HG02610 (cell line): ENCODE data around the gene CCNK.

ENCODE experiments used
- ATAC-seq: cut with Tn5 transposase; IDR thresholded peaks from one replicate; pipeline ENCODE4 v1.9.1; 2021; ENCODE audit warnings: mild to moderate bottlenecking, moderate library complexity; ENCODE audit not compliant: unreplicated experiment

The CCNK gene

DNA sequence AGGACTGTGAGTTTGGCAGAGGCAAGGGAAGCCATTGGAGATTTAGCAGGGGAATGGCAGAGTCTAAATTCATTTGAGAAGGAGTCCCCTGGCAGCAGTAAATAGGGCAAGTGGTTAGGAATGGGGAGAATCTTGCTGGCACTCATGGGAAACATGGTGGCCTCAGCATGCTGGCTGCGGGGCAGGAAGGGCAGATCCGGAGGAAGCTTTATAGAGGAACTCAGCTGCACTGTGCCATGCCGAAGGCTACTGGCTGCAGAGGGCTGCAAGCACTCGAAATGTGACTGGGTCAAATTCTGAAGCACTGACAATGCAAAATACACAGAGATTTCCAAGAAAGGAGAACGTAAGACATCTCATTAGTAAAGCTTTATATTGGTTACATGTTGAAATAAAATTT lies 23.9 kb downstream of the CCNK start:
- ATAC-seq, result no peak

DNA sequence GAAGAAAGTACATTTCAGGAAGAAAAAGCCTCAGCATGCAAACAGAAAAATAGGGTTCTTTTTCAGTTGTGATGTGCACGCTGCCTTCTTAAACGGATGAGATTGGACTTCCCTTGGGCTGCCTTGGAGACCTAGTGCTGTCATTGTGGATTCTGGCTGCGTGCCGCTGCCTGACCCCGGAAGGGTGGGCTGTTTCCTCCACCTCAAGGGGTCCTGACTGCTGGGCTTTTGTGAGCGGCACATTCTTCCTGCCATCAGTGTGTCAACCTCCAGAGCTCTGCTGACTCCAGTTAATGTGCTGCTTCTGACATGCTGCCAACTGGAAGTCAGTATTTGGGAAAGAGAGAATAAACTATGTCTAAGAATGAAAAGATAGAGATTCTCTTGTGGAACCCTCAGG lies 25.1 kb downstream of the CCNK start:
- no peak for ATAC-seq

DNA sequence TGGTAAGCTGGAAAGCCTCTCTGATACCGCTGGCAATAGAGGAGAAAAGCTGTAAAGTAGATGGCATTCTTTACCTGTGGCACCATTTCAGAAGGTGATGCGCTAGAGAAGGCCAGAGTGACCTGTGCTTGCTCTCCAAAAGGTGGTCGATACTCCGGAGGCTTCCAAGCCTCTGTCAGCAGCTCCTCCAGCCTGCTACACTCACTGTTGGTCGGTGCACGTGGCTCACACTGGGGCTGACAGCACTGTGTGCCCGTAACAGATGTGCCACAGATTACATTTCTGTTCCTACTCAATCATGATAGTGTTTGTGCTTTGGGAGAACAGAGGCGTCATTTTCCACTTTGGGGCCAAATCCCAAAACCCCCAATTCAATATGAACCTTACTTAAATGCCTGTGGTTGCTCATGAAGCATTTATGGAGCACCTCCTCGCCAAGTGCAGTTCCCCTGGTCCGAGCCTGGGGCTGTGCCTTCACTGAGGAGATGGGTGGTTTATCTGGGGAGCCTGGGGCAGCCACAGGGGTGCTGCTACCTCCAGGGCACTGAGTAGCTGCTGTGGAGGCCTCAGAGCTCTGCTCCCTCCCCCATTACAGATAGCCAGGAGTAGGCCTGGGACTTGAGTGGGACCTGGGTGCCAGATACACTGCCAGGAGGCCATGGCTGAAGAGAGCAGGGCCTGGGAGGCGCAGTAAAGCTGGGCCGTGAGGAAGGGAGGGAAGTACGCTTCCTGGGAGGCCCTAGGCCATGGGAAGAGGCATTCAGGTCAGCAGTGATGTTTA lies 26.8 kb downstream of the CCNK start:
- ATAC-seq, result no peak

DNA sequence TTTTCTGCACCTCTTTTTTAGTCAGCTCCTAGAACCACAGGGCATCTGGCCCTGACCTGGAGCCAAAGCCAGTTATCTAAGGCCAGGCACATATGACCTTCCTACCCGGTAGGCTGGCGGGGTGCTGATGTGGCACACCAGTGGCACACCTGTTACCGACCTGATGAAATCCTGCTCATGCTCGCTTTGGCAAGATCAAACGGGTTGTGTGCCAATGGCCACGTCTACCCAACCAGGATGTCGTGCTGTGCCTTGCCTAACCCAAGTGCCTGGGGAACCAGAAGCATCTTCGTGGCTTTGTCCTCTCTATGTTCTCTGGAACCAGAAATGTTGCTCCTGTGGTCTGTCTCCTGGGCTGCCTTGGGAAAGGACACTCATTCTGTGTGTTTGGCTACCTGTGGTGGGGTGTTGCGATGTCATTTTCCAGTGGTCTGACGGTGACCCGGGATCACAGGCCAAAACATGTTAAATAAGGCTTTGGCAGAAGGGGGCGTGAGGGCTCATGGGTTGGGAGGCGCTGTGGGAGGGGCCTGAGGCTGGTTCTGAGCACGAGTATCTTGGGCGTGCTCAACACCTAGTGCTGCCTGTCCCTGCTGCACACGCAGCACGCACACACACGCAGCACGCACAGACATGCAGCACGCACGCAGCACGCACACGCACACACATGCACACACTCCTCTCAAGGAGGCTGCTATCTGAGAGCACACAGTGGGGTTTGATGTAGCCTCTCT lies 27.9 kb downstream of the CCNK start:
- no peak for ATAC-seq

DNA sequence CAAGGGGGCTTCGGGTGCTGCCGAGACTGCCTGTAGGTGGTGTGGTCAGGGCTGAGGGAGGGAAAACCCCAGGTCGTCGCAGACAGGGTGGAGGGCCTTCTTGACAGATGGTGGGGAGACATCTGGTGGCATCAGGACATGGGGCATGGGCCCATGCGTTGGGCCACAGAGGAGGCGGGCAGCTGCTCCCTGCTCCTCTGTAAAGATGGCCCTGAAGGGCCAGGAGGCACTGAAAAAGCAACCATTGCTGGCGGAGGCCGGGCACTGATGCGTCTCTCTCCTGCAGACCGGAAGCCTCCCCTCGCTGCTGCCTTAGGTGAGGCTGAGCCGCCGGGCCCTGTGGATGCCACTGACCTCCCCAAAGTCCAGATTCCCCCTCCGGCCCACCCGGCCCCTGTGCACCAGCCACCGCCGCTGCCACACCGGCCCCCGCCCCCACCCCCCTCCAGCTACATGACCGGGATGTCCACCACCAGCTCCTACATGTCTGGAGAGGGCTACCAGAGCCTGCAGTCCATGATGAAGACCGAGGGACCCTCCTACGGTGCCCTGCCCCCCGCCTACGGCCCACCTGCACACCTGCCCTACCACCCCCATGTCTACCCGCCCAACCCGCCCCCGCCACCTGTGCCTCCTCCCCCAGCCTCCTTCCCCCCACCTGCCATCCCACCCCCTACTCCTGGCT lies 28.8 kb downstream of the CCNK start:
- no peak for ATAC-seq

DNA sequence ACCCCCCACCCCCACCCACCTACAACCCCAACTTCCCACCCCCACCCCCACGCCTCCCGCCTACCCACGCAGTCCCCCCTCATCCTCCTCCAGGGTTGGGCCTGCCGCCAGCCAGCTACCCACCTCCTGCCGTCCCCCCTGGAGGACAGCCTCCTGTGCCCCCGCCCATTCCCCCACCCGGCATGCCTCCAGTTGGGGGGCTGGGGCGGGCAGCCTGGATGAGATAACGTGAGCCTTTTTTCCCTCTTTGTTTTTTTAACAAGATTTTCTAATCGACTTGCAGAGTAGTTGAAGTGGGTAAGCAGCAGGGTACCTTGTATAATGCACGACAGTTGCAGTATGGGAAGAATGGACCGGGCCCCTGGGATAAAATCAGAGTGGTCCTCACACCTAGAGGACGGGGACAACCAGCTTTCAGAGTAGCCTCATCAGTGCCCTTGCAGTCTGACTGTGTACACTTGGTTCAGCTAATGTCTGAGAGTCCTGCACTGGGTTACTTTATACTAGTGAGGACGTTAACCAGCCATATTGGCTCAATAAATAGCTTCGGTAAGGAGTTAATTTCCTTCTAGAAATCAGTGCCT lies 29.4 kb downstream of the CCNK start:
- ATAC-seq, result no peak

DNA sequence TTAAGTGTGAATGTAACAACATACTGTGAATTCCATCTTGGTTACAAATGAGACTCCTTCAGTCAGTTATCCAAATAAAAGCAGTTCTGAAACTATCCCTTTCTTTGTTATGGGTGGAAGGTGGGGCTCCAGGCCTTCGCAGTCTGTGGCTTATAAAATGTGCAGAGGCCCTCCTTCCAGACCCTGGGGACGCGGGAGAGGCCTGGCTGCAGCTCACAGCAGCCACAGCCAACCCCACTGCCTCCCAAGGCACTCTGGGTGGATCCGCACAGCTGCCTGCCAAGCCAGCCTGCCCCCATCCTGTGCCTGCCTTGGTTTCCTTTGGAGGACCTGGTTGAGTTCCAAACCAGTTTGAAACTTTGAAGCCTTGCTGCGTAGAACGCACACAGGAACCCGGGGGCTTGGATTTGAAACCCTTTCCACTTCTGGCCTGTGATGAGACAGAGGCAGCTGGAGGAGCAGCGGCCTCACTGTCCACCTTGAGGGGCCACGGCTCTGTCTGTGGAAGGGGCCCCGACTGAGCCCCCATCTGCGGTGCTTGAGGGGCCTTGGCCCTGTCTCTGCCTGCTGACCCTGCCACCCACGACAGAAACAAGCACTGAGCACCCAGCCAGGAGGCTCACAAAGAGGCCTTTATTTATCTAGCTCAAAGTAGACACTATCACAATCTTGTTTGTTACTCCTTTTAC lies 30.4 kb downstream of the CCNK start:
- no peak for ATAC-seq

DNA sequence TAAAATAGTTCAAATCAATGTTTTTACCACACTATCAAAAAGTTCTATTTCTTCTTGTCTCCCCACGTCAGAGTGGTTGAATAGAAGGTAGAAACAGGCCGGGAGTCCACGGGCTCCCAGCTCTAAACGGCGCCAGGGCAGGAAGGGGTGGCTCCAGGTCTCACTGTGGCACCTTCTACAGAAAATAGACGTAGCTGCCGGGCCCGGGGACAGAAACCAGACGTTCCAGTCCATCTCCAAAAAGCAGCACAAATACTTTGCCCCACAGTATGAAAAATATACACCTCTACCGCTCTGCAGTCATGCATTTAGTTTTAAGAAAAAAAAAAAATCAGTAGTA lies 30.9 kb downstream of the CCNK start:
- ATAC-seq, result no peak

DNA sequence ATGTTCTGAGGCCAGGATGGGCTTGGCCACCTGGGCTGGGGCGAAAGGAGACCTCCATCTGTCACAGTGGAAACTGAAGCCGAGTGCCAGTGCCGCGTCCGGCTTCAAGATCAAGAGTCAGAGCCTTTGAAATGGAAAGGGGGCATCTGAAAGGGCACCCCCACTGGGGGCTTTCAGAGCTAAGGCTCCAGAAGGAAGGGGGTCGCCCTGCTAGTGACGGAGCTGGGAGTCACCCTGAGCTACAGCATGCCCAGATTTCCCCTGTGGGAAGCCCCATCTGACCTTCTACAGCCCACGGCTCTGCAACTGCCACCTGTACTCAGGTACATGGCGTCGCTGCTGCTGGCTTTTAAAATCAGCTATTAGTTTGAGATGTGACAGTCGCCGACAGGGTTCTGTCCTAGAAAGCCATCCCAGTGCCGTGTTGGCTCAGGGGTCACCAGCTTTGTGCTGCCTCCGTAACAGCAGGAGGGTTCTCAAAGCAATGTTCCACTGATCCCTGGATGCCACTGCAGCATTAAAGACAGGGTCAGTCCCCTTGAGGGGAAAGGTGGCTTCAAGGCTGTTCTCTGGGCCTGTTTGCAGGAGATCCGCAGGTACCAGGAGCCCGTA lies 31.5 kb downstream of the CCNK start:
- no peak for ATAC-seq

DNA sequence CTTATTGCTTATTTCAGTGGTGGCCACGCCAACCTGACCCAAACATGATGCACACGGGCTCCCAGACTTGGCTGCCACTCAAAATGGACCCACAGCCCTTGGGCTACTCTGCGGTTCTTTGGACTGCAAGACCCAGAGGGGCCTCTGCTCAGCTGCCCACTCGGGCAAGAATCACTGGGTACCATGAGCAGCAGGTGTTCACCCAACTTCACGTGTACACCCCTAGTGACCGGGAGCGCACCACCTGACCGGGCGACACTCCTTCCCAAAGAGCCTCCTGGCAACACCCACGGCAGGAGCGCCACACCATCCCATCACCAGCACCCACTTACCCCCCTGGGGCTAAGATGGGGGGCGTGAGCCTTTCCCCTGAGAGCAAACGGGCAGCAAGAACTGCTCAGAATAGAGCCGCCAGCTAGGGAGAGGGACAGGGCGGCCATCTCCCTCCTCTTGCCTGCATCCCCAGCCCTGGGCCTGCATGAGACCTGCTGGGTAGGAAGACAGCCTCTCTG lies 32.0 kb downstream of the CCNK start:
- ATAC-seq, result no peak

DNA sequence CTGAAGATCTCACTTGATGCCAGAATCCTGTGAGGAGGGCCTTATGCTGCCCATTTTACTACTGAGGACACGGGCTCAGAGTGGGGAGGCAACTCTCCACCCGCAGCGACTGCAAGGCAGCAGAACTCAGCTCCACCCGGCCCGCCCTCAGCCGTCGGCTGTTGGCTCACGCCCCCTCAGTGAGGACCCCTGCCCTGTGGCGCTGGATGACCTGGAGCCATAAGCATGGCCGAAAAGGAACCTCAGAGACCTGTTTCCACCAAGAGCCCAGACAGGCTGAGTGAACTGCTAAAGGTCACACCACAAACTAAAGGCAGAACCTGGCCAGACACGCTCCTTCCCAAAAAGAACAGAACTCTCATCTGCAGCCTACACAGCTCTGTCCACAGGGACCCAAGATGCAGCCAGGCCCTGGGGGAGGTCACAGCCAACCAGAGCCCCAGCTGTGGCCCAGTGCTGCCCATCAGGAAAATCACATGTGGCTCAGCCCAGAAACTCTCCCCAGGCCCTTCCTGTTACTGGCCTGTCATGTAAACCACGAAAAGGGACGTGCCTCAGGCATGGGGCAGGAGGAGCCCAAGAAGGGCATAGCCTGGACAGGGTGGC lies 32.8 kb downstream of the CCNK start:
- no peak for ATAC-seq

DNA sequence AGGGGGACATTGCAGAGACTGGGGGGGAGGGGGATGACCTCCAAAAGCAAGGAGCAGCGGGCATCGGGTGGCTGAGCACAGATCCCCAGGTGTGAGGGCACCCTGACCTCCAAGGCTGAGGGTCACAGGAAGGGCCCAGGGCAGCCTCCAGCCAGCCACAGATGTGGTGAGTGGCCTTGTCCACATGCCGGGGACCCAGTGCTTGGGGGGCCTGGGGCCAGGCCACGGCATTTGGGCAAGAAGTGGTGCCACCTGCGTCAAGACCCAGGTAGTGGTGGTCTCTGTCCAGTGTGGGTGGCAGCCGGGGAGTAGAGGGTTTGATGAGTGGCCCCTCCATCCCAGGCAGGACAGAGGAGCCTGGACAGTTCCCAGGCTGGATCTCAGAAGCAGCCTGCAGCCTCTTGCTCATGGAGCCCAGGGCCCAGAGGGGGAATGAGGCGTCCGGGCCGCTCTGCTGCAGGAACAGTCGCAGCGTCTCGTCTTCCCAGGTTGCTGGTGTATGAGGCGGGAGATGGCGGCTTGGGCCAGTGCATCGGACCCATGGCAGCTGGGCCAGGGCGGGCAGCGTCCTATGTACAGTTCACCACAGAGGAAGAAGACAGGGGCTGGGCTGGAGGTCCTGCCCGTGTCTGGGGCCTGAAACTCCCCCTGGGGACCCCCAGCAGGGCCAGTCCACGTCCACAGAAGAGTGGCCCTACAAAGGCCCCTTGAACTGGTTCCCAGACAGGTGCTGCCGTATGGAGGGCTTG lies 33.5 kb downstream of the CCNK start:
- no peak for ATAC-seq

DNA sequence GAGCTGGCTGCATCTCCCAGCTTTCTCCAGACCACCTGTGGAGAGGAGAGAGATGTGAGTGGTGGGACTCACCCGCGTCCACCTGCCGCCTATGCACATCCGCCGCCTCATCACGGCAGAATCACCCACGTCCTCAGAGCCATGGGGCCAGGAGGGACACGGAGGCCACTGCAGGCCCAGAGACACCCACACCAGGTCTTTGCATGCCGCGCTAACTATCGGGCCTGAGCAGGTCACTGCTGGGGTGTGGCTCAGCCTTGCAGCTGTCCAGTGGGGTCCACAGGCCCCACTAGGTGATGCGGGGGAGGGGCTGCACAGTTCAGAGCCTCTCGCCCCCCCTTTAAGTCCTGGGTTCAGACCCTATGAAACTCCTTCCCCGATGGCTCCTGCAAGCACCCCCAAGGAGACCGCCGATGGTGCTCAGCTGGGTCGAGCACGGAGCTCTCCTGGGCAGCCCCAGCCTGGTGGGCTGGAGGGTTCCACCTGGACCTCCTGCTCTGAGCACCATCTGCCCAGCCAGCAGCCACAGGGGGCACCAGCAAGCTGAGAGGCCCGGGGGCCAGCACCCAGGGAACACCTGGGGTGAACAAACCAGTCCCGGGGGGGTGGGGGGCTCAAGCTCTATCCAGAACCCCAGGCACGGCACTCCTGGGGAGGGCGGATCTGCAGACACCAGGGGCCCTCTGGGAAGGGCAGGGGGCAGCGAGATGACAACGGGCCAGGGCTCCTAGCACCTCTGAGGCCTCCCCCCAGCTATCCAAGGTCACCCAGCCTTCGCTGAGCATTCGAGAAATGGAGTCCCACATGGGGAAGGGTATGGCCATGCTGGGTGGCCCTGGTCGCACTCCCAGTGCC lies 34.3 kb downstream of the CCNK start:
- no peak for ATAC-seq

DNA sequence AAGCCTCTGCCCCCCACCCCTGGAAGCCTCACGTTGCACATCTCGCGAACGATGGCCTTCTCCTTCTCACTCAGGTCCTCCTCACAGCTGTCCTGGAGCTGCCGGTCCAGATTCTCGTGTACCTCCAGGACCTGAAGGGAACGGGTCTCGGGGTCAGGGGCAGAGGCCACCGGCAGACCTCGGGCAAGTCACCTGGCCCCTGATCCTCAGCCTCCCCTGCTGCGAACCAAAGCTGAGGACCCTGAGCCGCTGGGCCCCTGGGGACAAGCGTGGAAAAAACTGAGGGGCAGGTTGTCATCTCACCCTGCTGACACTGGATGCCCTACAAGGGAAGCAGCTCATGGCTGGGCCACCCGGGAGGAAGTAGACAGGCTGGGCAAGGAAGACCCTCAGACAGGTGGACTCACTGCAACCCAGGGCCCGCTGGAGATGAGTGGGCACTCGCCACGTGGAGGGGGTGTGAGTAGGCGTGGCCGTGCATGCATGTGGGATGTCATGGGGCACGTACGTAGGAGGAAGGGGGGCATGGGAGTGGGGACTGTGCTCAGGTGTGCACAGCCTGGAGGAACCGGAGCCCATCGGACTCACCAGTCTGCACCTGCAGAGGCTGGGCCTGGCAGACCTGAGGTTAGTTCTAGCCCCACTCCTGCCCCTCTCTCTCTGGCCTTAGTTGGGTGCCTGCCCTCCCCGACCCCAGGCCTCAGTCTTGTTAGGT lies 35.1 kb downstream of the CCNK start:
- no peak for ATAC-seq

DNA sequence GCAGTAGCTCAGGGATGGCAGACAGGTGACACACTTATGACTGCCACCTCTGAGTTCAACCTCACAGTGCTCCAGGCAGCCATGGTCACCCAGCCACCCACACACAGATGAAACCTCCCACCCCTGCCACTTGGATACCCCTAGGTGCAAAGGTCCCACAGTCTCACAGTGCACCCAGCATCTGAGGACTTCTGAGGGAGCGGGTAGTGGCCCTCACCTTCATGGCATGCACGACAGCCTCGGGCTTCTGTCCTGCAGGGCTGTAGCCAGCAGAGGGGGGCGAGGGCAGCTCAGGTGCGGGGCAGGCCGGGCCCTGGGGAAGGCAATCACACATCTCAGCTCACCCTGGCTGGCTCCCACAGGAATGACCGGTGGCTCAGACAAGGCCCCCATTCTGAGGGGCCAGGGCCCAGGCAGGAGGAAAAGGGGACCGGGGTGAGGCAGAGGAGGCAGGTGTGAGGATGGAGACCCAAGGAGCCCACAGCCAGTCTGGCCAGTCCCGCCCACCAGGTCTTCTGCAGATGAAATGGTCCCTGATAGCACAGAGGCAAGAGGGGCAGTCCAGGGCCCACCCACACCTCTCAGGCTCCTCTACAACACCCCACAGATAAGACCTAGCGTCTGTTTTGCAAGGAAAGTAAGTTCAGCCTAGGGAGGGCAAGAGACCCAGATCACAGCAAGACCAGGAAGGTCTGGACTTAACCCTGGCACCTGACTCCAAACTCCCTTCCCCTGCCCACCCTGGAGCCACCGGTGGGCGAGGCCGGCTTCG lies 35.8 kb downstream of the CCNK start:
- no peak for ATAC-seq

DNA sequence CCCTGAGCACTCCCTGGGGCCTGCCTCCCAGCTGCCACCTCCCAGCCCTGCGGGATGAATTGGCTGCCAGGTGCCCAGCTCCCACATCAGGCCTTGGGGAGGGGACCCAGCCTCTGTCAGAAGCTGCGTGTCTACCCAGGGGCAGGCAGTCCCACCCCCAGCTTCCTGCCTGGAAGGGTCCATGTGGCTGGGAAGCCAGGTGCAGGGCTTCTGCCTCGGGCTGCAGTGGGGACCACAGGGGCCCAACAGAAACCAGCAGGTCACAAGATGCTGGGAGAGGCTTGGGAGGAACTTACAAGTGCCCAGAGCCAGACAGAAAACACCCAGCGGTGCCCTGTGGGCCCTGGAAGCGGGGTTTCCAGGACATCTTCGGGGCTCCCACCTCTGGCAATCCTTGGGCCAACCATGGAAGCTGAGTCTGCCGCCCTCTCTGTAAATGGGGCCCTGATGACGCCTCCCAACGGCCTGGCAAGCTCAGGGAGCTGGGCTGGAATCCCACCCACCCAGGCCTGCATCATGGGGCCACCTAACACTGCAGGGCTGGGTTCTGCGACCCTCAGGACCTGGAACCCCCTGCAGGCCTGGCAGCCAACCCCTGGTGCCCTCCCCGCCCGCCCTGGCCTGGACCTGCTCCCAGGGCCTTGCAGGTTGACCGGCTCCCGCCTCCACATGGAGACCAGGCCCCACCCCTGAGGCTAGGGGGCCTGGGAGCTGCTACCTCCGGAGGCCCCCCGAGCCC lies 36.6 kb downstream of the CCNK start:
- no peak for ATAC-seq
